GM10248 (cell line): Measurements from ENCODE around the gene C16orf92.

ENCODE experiments used
- CTCF ChIA-PET: fragments of 300-600 bp; sonication (Branson Sonifier 250); formaldehyde crosslinking; extraction: SDS; loops from one replicate; lab custom pipeline; 2021; ENCODE audit warnings: antibody characterized with exemption; lab: Yijun Ruan, JAX
- POLR2A ChIA-PET: fragments of 350-650 bp; sonication (Branson Sonifier 250); formaldehyde crosslinking; extraction: SDS; loops from one replicate; lab custom pipeline; 2020; ENCODE audit warnings: antibody characterized with exemption; lab: Yijun Ruan, JAX
- DNase-seq: peaks from one replicate; pipeline ENCODE4 v3.0.0; 2012; ENCODE audit errors: extremely low spot score
- TF ChIP-seq, protein P1 (sequence below): IDR thresholded peaks from 2 replicates; pipeline ENCODE4 v1.5.1; 2012; ENCODE audit warnings: mild to moderate bottlenecking, low read depth; ENCODE audit errors: extremely low read depth, missing control alignments, control extremely low read depth

C16orf92 gene

DNA sequence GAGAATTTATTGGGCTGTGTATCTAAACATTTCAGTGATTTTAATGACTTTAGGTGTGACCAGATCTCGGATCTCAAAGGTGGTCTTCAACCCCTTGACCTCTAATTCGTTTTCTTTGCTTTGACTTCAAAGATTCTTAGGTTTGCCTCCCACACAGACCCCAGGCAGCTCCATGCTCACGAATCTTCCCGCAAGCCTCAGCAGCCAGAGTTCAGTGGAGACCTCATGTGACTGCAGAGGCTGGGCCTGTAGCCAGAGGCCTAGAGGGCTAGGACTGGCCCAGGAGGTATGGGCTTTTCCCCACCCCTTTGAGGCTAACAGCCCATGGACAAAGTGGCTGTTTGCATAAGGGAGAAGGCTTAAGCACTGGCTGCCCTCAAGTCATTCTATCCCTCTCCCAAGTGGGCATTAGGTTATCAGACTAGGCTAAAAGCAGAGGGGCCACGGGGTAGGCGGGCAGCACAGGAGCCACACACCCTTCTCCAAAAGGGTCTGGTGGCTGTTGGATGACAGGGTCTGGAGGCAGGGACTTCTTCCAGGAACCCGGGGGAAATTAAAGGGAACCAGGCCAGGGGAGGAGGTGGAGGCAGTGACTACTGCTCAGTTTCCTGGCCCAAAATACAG lies 30.5 kb upstream of the C16orf92 start:
- ChIA-PET POLR2A (no interaction called here), CTCF (interaction anchor here (1.5 to 2.0 kb wide), 2 partner anchors 19 to 176 kb away, joined by 3 to 8 read pairs; partner anchors contain the start of gene TAOK2)
- TF ChIP-seq, protein P1, sequence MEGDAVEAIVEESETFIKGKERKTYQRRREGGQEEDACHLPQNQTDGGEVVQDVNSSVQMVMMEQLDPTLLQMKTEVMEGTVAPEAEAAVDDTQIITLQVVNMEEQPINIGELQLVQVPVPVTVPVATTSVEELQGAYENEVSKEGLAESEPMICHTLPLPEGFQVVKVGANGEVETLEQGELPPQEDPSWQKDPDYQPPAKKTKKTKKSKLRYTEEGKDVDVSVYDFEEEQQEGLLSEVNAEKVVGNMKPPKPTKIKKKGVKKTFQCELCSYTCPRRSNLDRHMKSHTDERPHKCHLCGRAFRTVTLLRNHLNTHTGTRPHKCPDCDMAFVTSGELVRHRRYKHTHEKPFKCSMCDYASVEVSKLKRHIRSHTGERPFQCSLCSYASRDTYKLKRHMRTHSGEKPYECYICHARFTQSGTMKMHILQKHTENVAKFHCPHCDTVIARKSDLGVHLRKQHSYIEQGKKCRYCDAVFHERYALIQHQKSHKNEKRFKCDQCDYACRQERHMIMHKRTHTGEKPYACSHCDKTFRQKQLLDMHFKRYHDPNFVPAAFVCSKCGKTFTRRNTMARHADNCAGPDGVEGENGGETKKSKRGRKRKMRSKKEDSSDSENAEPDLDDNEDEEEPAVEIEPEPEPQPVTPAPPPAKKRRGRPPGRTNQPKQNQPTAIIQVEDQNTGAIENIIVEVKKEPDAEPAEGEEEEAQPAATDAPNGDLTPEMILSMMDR, result no peak
- DNase-seq, result no peak

DNA sequence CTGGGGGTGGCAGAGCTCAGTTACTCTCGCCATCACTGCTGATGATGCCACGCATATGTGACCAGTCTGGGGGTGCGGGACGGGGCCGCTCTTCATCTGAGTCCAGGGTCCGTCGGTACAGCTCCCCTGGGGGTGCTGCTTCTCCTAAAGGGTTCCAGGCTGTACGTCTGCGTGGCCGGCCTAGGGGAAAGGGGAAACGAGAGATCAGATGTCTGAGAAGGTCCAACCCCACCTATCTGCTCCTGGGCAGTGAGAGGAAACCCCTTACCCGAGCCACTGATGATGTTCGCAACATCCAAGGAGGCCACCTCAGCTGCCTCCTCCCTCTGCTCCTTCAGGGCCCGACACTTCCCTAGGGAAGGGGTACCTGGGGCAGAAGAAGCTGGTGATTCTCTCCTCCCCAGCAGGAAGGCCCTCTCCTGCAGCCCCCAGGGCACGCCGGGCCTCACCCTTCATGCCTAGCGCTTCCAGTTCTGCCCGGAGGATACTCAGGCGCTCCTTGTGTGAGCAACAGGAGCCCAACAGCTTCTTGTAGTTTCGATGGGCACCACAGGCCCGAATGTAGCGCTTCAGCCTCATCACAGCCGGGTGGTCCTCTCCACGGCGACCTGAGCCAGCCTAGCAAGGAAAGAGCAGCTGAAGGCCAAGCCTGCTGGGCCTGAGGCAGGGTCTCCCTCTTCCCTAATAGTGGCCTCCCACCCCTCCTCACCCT lies 29.7 kb upstream of the C16orf92 start:
- ChIA-PET CTCF (interaction anchor here (1.0 to 2.0 kb wide), 5 partner anchors 20 to 208 kb away, joined by 3 to 8 read pairs (median 4); partner anchors contain the start of genes TAOK2 and TLCD3B), POLR2A (interaction anchor here (1.0 kb wide), 1 partner anchor 18 kb away, joined by 4 read pairs; no protein-coding TSS in a partner anchor)
- no peak for DNase-seq
- TF ChIP-seq, protein P1, result no peak

DNA sequence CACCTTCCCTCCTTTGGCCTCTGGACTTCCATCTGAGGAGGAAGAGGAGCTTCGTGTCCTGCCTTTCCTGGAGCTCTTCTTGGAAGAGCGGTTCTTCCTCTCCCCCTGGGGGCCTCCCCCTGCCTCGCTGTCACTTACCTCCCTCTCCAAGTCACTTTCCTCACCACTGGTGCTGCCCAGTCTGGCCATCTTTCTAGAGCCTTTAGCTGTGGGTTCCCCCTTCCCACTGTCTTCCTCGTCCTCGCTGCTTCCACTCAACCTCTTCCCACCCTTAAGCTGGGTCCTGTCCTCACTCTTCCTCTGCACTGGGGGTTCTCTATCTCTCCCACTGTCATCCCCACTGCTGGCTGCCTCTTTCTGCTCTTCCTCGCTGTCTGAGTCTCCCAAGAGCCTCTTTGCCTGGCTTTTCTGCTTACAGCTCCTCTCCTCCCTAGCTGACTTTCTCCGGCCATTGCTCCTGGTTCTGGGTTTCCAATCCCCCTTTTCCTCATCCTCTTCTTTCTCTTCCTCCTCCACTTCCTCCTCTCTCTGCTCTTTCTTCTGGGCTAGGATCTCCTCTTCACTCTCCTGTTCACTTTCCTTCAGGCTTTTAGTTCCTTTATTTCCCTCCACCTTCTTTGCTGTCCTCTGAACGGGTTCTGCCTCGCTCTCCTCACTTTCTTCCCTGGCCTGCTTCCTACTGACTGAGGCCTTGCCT lies 28.9 kb upstream of the C16orf92 start:
- DNase-seq, result no peak
- ChIA-PET CTCF (interaction anchor here (0.9 to 2.0 kb wide), 7 partner anchors 8 to 209 kb away, joined by 3 to 8 read pairs (median 4); partner anchors contain the start of genes TAOK2 and TLCD3B), POLR2A (interaction anchor here (1.0 kb wide), 1 partner anchor 19 kb away, joined by 4 read pairs; no protein-coding TSS in a partner anchor)
- TF ChIP-seq, protein P1, result no peak

DNA sequence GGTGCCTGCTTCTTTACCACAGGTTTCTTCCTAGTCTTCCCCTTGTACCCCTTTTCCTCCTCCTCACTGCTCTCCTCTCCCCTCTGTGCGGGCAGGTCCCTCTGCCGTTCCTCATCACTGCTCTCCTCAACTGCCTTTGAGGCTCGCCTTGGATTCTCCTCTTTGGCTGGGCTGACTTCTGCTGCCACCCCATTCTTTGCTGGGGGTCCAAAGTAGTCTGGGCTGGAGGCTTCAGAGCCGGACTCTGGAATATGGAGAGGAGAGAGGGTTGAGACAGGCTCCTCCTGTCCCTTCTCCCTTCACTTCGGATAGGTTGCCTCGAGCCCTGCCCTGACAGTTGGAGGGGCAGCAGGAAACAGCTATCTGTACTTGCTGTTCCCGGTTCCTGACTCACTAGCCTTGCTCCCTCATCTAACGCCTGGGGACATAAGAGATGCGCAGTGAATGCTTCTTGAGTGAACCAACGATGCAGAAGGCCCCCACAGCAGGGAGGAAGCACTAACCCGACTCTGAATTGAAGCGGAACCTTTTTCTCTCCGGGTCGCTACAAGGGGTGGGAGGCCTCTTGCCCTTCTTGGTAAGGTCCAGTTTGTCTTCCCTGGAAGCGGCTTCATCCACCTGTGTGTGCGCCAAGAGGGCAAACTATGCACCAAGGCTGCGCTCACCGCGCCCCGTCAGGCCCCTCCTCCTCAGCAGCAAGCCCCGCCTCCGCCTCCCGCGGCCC lies 28.2 kb upstream of the C16orf92 start:
- TF ChIP-seq, protein P1, result no peak
- POLR2A ChIA-PET, result interaction anchor here (1.1 kb wide), 1 partner anchor 21 kb away, joined by 3 read pairs; the partner anchor contains the start of gene TAOK2
- peak; percentile 80 for DNase-seq
- CTCF ChIA-PET, result interaction anchor here (0.9 to 2.2 kb wide), 6 partner anchors 8 to 210 kb away, joined by 3 to 8 read pairs (median 4); partner anchors contain the start of genes KIF22 and TAOK2

DNA sequence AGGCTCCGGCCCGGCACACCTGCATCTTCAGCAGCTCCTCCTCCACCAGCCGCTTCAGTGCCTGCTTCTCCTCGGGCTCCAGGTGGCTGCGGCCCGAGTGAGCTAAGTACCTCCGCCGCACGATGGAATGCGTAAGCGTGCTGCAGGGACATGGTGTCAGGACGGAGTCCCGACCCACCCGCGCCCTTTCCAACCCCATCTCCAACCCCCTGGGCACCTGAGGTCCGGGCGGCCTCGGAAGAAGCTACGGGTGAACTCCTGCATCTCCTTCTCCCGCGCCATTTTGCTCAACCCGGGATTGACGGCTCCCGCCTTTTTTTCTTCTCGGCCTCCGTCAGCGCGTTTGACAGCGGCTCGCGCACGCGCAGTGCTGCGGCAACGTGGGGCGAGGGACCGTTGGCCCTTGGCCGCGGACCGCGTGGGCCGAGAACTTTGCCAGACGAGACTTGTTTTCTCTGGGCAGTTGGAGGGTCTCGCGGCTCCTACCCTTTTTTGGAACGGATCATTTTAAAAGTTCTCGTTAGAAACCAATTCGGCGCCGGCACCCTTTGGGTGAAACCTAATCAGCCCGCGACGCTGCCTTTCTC lies 27.6 kb upstream of the C16orf92 start, which contains the start of gene HIRIP3:
Gene HIRIP3, minus strand, starts transcription at position 294 of the 587 bp plus-strand sequence. Its CDS starts 12 bp downstream, at position 282.
- DNase-seq, result peak; percentile 91

More for the DNA sequence above, 27.6 kb upstream of the C16orf92 start, which contains the start of gene HIRIP3:
- ChIA-PET CTCF (interaction anchor here (1.1 to 2.2 kb wide), 3 partner anchors 9 to 205 kb away, joined by 4 to 8 read pairs (median 4); partner anchors contain the start of genes KCTD13 and KIF22), POLR2A (interaction anchor here (1.1 kb wide), 1 partner anchor 22 kb away, joined by 3 read pairs; the partner anchor contains the start of gene TAOK2)
- TF ChIP-seq, protein P1, result no peak
